K562 (cell line): Measurements from ENCODE around the gene HMSD. TPM values are rescaled to one million over a fixed set of nuclear protein-coding genes. Genes with fewer than 3 reads are reported as not detected.

Experiments
- CEBPG ChIP-seq, 3 experiments: fragments of 200-800 bp in 1 of 3; sonication (Bioruptor generic) in 1 of 3; sonication (generic) in 1 of 3; formaldehyde crosslinking in 1 of 3; IDR thresholded peaks in 2 of 3; conservative IDR thresholded peaks in 1 of 3; 2 replicates each; pipeline versions ENCODE4 v1.6.1 to v1.8.0; 2016 to 2022; ENCODE audit warnings: missing compliant biosample characterization in 2 of 3, missing genetic modification characterization in 2 of 3, mild to moderate bottlenecking in 1 of 3, missing genetic modification reagents in 1 of 3
- KHSRP ChIP-seq: fragments of 450-650 bp; IDR thresholded peaks from 2 replicates; pipeline ENCODE4 v1.6.1; 2017
- KLF13 ChIP-seq: fragments of 450-650 bp; IDR thresholded peaks from 2 replicates; pipeline ENCODE4 v1.6.1; 2016; ENCODE audit warnings: missing genetic modification characterization, low read depth, mild to moderate bottlenecking, missing compliant biosample characterization, moderate library complexity, borderline replicate concordance
- MLLT1 ChIP-seq, 2 experiments: fragments of 450-650 bp; IDR thresholded peaks; 2 replicates each; pipeline ENCODE4 v1.6.1; 2016
- NCOA6 ChIP-seq: fragments of 450-650 bp; IDR thresholded peaks from 2 replicates; pipeline ENCODE4 v1.6.1; 2017; ENCODE audit warnings: mild to moderate bottlenecking
- NFXL1 ChIP-seq: fragments of 450-650 bp; formaldehyde crosslinking; IDR thresholded peaks from 2 replicates; pipeline ENCODE4 v1.4.0; 2021; ENCODE audit warnings: mild to moderate bottlenecking
- ZNF584 ChIP-seq: fragments of 200-800 bp; sonication (Bioruptor generic); IDR thresholded peaks from 2 replicates; pipeline ENCODE4 v1.6.1; 2016; ENCODE audit warnings: low read depth, mild to moderate bottlenecking, missing genetic modification characterization, missing compliant biosample characterization
- polyA plus RNA-seq, 8 experiments: library from polyadenylated mRNA; depleted of rRNA in 4 of 8; stranded (reverse) in 5 of 8; unstranded in 3 of 8; fragments of >200 nt; fragmentation: Nextera tagmentation in 2 of 8; fragmentation: Illumina TruSeq in 1 of 8; extraction: Ambion mirVana in 2 of 8; extraction: Trizol in 1 of 8; gene quantifications; 2 replicates each; pipeline versions ENCODE4 v1.2.1 to v1.2.3, GENCODE V29; 2011 to 2014; ENCODE audit warnings: inconsistent platforms in 1 of 8, missing spikeins in 1 of 8
- total RNA-seq, 7 experiments: library from RNA; depleted of rRNA in 6 of 7; stranded (reverse); fragments of >200 nt in 6 of 7; fragmentation: Illumina TruSeq in 2 of 7; extraction: Trizol in 2 of 7; gene quantifications; 2 replicates each; pipeline versions ENCODE4 v1.2.1 to v1.2.3, GENCODE V29; 2011 to 2021; ENCODE audit warnings: low replicate concordance in 1 of 7
- TF ChIP-seq, protein P1 (sequence below): fragments of 200-600 bp; sonication (generic); IDR thresholded peaks from one replicate; pipeline ENCODE4 v1.6.1; 2012; ENCODE audit warnings: mild to moderate bottlenecking, low read depth, low read length, inconsistent platforms

HMSD gene
- total and polyA plus RNA-seq, 9 of the 15 experiments (the other 6 are each of a cell fraction or from before 2014, with no cell fraction given): 0.18 to 0.39 (median 0.33) TPM; not detected in 6

- TF ChIP-seq MLLT1 (IDR thresholded peaks at IDR 0.05) (peak in 1 of 2 experiments; percentile 61; a peak in 1 of 4 replicates), NCOA6 (no peak), ZNF584 (CRISPR knock-in tag) (0 out of 2 replicates have a peak, but pooled peaks have one; percentile 45), CEBPG (CRISPR knock-in tag; IDR thresholded peaks at IDR 0.05) (no peak), CEBPG (tag; conservative IDR thresholded peaks at IDR 0.05 in 1 of 2, IDR thresholded peaks at IDR 0.05 in 1 of 2) (peak; percentile 56 to 67; a peak in 3 of 4 replicates), KHSRP (no peak), NFXL1 (no peak), KLF13 (tag) (no peak)
- TF ChIP-seq, protein P1, sequence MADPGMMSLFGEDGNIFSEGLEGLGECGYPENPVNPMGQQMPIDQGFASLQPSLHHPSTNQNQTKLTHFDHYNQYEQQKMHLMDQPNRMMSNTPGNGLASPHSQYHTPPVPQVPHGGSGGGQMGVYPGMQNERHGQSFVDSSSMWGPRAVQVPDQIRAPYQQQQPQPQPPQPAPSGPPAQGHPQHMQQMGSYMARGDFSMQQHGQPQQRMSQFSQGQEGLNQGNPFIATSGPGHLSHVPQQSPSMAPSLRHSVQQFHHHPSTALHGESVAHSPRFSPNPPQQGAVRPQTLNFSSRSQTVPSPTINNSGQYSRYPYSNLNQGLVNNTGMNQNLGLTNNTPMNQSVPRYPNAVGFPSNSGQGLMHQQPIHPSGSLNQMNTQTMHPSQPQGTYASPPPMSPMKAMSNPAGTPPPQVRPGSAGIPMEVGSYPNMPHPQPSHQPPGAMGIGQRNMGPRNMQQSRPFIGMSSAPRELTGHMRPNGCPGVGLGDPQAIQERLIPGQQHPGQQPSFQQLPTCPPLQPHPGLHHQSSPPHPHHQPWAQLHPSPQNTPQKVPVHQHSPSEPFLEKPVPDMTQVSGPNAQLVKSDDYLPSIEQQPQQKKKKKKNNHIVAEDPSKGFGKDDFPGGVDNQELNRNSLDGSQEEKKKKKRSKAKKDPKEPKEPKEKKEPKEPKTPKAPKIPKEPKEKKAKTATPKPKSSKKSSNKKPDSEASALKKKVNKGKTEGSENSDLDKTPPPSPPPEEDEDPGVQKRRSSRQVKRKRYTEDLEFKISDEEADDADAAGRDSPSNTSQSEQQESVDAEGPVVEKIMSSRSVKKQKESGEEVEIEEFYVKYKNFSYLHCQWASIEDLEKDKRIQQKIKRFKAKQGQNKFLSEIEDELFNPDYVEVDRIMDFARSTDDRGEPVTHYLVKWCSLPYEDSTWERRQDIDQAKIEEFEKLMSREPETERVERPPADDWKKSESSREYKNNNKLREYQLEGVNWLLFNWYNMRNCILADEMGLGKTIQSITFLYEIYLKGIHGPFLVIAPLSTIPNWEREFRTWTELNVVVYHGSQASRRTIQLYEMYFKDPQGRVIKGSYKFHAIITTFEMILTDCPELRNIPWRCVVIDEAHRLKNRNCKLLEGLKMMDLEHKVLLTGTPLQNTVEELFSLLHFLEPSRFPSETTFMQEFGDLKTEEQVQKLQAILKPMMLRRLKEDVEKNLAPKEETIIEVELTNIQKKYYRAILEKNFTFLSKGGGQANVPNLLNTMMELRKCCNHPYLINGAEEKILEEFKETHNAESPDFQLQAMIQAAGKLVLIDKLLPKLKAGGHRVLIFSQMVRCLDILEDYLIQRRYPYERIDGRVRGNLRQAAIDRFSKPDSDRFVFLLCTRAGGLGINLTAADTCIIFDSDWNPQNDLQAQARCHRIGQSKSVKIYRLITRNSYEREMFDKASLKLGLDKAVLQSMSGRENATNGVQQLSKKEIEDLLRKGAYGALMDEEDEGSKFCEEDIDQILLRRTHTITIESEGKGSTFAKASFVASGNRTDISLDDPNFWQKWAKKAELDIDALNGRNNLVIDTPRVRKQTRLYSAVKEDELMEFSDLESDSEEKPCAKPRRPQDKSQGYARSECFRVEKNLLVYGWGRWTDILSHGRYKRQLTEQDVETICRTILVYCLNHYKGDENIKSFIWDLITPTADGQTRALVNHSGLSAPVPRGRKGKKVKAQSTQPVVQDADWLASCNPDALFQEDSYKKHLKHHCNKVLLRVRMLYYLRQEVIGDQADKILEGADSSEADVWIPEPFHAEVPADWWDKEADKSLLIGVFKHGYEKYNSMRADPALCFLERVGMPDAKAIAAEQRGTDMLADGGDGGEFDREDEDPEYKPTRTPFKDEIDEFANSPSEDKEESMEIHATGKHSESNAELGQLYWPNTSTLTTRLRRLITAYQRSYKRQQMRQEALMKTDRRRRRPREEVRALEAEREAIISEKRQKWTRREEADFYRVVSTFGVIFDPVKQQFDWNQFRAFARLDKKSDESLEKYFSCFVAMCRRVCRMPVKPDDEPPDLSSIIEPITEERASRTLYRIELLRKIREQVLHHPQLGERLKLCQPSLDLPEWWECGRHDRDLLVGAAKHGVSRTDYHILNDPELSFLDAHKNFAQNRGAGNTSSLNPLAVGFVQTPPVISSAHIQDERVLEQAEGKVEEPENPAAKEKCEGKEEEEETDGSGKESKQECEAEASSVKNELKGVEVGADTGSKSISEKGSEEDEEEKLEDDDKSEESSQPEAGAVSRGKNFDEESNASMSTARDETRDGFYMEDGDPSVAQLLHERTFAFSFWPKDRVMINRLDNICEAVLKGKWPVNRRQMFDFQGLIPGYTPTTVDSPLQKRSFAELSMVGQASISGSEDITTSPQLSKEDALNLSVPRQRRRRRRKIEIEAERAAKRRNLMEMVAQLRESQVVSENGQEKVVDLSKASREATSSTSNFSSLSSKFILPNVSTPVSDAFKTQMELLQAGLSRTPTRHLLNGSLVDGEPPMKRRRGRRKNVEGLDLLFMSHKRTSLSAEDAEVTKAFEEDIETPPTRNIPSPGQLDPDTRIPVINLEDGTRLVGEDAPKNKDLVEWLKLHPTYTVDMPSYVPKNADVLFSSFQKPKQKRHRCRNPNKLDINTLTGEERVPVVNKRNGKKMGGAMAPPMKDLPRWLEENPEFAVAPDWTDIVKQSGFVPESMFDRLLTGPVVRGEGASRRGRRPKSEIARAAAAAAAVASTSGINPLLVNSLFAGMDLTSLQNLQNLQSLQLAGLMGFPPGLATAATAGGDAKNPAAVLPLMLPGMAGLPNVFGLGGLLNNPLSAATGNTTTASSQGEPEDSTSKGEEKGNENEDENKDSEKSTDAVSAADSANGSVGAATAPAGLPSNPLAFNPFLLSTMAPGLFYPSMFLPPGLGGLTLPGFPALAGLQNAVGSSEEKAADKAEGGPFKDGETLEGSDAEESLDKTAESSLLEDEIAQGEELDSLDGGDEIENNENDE: no peak
These were observed 21.1 kb downstream of the HMSD start, which contains the start of gene SERPINB8 (continued) for GRCh38 chr18:63969942-63970808.
